Upper lobe of left lung (tissue), 6 donors: ENCODE data around the gene ADNP. TPM values are rescaled to one million over a fixed set of nuclear protein-coding genes. Genes with fewer than 3 reads are reported as not detected.

Experiments
- ATAC-seq, 2 donors: fragments of 200-7000 bp; cut with Tn5 transposase; one replicate each; pipeline ENCODE4 v1.9.1; 2022; ENCODE audit warnings: mild to moderate bottlenecking in 2 of 2, moderate library complexity in 2 of 2; ENCODE audit not compliant: low FRiP score in 2 of 2
- DNase-seq, 2 donors: peaks; one replicate each; pipeline ENCODE4 v3.0.0-alpha.2; 2019 to 2020
- H3K27ac ChIP-seq, 4 donors: fragments of 200-600 bp; sonication (generic); one replicate each; pipeline ENCODE4 v1.5.1; 2016 to 2019
- H3K27me3 ChIP-seq, 4 donors: fragments of 200-600 bp; sonication (generic); one replicate each; pipeline ENCODE4 v1.5.1; 2017 to 2019
- H3K36me3 ChIP-seq, 4 donors: fragments of 200-600 bp; sonication (generic); one replicate each; pipeline ENCODE4 v1.5.1; 2016 to 2019
- H3K4me1 ChIP-seq, 4 donors: fragments of 200-600 bp; sonication (generic); one replicate each; pipeline ENCODE4 v1.5.1; 2018 to 2019
- H3K4me3 ChIP-seq, 4 donors: fragments of 200-600 bp; sonication (generic); one replicate each; pipeline ENCODE4 v1.5.1; 2017 to 2019; ENCODE audit warnings: mild to moderate bottlenecking in 2 of 4, moderate library complexity in 1 of 4
- H3K9me3 ChIP-seq, 4 donors: fragments of 200-600 bp; sonication (generic); one replicate each; pipeline ENCODE4 v1.5.1; 2018 to 2019
- EP300 ChIP-seq, 4 donors: sonication (generic); formaldehyde crosslinking; IDR thresholded peaks; one replicate each; pipeline ENCODE4 v1.5.1; 2017; ENCODE audit warnings: antibody characterized with exemption in 4 of 4, control low read depth in 2 of 4
- POLR2A ChIP-seq, 4 donors: fragments of 450-650 bp; IDR thresholded peaks; one replicate each; pipeline ENCODE4 v1.5.1; 2016 to 2017; ENCODE audit warnings: antibody characterized with exemption in 4 of 4, mild to moderate bottlenecking in 2 of 4
- POLR2AphosphoS5 ChIP-seq, 2 donors: sonication (generic); formaldehyde crosslinking; IDR thresholded peaks; one replicate each; pipeline ENCODE4 v1.5.1; 2017; ENCODE audit warnings: antibody characterized with exemption in 2 of 2
- WGBS, 2 donors: methylation state at CpG; one replicate each; pipeline ENCODE4 v1.1.5; 2017 to 2018; 5-methylcytosine and 5-hydroxymethylcytosine counted together
- total RNA-seq, 6 donors: library from RNA; depleted of rRNA in 4 of 6; stranded (reverse); fragments of >200 nt in 4 of 6; gene quantifications; one replicate each; pipeline versions ENCODE4 v1.1.0 to v1.2.1, GENCODE V29; 2016 to 2021
- TF ChIP-seq, protein P1 (sequence below), 6 experiments: fragments of 450-650 bp in 4 of 6; fragments of 200-600 bp in 2 of 6; sonication (generic) in 2 of 6; IDR thresholded peaks; one replicate each; pipeline ENCODE4 v1.5.1; 2016 to 2019; ENCODE audit warnings: antibody characterized with exemption in 6 of 6
- donor health status: DM: no; HTN: no; CAD: no; lungs with moderate emphysema.
- donor health status: DM: no; HTN: yes; CAD: no; lungs with severe emphysema.

The ADNP gene
- total RNA-seq, 6 donors from 2014 or later, result 27.3 to 72.6 (median 45.0) TPM

DNA sequence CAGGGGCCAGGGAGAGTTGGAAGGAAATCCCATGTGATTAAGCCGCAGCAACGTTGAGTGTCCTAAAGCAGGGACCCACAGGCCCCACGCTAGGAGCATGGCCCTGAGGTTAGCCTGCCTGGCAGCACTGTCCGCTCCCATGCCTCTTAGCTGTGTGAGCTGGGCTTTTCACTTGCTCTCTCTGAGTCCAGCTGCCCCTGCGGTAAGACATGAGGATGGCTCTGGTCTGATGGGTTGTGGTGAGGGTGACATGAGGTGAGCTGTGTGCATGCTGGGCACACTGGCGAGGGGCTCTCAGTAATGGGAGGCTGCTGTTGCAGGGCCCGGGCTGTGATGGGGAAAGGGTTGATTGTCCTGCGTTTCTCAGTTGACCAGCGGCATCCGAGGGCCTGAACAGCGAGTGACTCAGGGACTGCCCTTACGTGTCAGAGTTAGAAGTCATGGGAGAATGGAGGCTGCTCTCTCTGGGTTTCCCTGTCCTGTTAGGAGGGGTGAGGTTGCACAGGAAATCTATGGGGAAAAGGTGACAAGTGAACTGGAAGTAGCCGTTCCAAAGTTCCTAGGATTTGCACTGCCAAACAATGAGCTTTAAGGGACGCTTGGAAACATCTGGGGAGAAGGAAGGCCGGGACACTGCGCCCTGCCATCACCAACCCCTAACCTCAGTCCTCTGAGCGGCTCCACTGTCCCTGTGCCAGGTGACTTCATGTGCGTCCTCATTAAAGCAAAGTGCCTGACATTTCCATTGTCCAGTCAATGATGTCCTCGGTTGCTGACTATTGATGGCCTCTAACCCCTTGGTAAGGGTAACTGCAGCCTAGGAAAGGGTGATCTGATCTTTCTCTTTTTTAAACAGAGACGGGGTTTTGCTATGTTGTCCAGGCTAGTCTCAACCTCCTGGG lies 51.3 kb downstream of the ADNP start:
- WGBS, 2 donors, result 88 to 89% methylated on average over 19 to 20 of the region's 20 CpGs
- H3K27ac ChIP-seq, result no peak overlapping the region
- no peaks in the 10 kb centered on the region for H3K4me1 ChIP-seq
- no peaks in the 10 kb centered on the region for H3K27me3 ChIP-seq
- ATAC-seq (peak in 1 of 2 donors; percentile 9), DNase-seq (no peak)
- no peaks in the 10 kb centered on the region for H3K9me3 ChIP-seq
- no peaks in the 10 kb centered on the region for H3K36me3 ChIP-seq
- TF ChIP-seq EP300 (IDR thresholded peaks at IDR 0.05) (no peak), POLR2A (IDR thresholded peaks at IDR 0.05) (no peak), POLR2AphosphoS5 (IDR thresholded peaks at IDR 0.05) (no peak)
- TF ChIP-seq, protein P1, sequence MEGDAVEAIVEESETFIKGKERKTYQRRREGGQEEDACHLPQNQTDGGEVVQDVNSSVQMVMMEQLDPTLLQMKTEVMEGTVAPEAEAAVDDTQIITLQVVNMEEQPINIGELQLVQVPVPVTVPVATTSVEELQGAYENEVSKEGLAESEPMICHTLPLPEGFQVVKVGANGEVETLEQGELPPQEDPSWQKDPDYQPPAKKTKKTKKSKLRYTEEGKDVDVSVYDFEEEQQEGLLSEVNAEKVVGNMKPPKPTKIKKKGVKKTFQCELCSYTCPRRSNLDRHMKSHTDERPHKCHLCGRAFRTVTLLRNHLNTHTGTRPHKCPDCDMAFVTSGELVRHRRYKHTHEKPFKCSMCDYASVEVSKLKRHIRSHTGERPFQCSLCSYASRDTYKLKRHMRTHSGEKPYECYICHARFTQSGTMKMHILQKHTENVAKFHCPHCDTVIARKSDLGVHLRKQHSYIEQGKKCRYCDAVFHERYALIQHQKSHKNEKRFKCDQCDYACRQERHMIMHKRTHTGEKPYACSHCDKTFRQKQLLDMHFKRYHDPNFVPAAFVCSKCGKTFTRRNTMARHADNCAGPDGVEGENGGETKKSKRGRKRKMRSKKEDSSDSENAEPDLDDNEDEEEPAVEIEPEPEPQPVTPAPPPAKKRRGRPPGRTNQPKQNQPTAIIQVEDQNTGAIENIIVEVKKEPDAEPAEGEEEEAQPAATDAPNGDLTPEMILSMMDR (IDR thresholded peaks at IDR 0.05), result no peak
- no peak overlapping the region for H3K4me3 ChIP-seq

DNA sequence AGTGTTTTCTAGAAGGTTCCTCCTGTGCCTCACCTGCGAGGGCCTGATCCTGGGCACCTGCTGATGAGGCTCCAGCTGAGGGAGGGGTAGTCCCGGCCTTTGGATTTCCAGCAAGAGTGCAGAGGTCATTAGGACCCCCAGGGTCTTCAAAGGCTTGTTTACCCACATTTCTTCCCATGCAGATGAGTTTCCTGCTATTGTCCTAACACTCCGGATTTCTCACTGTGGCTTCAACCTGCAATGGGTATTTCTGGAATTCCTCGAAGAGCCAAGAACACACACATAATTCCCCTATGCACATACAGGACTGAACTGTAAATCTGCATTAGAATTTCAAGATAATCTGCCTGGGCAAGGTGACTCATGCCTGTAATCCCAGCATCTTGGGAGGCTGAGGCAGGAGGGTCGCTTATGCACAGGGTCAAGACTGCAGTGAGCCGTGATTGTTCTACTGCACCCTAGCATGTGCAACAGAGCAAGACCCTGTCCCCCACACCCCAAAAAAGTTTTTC lies 53.9 kb downstream of the ADNP start:
- WGBS, 2 donors, result 79 to 80% methylated on average over 5 to 6 of the region's 6 CpGs
- no peaks in the 10 kb centered on the region for H3K27me3 ChIP-seq
- H3K9me3 ChIP-seq, result no peaks in the 10 kb centered on the region
- ATAC-seq (no peak), DNase-seq (no peak)
- H3K36me3 ChIP-seq, result no peaks in the 10 kb centered on the region
- no peak overlapping the region for H3K4me3 ChIP-seq
- no peak overlapping the region for H3K27ac ChIP-seq
- H3K4me1 ChIP-seq, result no peaks in the 10 kb centered on the region
- TF ChIP-seq, protein P1 (IDR thresholded peaks at IDR 0.05), result no peak
- TF ChIP-seq POLR2AphosphoS5 (IDR thresholded peaks at IDR 0.05) (no peak), POLR2A (IDR thresholded peaks at IDR 0.05) (no peak), EP300 (IDR thresholded peaks at IDR 0.05) (no peak)

DNA sequence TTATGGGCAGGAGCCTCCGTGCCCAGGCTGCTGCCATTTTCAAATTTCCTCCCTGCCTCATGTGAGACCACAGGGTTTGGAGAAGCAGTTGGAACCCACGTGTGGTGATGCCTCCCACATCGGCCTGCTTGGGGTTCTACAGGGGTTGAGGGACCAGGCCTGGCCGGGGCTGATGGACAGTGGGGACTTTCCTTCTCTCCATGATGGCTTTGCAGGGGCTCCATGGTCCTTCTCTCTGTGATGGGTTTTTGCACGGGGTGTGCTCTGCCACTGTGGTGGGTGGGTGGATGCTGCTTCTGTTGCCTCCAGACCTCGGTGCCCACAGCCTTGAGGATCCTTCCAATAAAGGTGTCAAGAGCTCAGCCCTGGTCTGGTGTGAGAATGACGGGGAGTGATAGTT lies 54.4 kb downstream of the ADNP start:
- no peak for ATAC-seq
- no peak for TF ChIP-seq EP300 (IDR thresholded peaks at IDR 0.05)
- TF ChIP-seq POLR2AphosphoS5 (IDR thresholded peaks at IDR 0.05), result no peak
- TF ChIP-seq, protein P1 (IDR thresholded peaks at IDR 0.05), result no peak
- no peak for TF ChIP-seq POLR2A (IDR thresholded peaks at IDR 0.05)
- no peaks in the 10 kb centered on the region for H3K27me3 ChIP-seq

DNA sequence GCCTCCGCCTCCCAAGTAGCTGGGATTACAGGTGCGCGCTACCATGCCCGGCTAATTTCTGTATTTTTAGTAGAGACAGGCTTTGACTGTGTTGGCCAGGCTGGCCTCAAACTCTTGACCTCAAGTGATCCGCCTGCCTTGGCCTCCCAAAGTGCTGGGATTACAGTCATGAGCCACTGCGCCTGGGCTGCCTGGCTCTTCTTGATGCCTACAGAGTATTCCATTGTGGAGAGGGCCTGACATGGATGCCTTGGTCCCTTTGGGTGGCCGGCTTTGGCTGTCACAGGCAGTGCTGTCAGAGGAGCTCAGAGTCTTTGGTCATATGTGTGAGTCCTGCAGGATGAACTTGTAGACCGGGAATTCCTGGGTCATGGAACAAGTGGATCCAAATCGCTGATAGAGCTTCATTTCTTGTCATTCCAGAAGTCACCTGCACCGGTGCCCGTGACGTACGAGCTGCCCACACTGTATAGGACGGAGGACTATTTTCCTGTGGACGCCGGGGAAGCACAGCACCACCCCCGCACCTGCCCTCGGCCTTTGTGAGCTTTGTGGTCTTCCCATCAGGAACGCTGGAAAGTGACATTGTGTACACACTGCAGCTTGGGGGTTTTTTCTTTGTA lies 55.1 kb downstream of the ADNP start:
- 94 to 97% methylated on average over 18 to 19 of the region's 19 CpGs for WGBS, 2 donors
- Histone ChIP-seq H3K4me1 (no peaks in the 10 kb centered on the region), H3K27ac (no peak overlapping the region), H3K4me3 (no peak overlapping the region), H3K27me3 (no peaks in the 10 kb centered on the region), H3K36me3 (no peaks in the 10 kb centered on the region), H3K9me3 (no peaks in the 10 kb centered on the region)
- no peak for DNase-seq
- no peak for ATAC-seq
- TF ChIP-seq EP300 (IDR thresholded peaks at IDR 0.05) (no peak), POLR2A (IDR thresholded peaks at IDR 0.05) (no peak), POLR2AphosphoS5 (IDR thresholded peaks at IDR 0.05) (no peak)
- TF ChIP-seq, protein P1 (IDR thresholded peaks at IDR 0.05), result no peak

More for the DNA sequence above, 54.4 kb downstream of the ADNP start:
- no peaks in the 10 kb centered on the region for H3K36me3 ChIP-seq
- H3K9me3 ChIP-seq, result no peaks in the 10 kb centered on the region
- 94 to 95% methylated on average over 4 to 6 of the region's 7 CpGs for WGBS, 2 donors
- no peak overlapping the region for H3K27ac ChIP-seq
- DNase-seq, result no peak
- H3K4me1 ChIP-seq, result no peaks in the 10 kb centered on the region
- H3K4me3 ChIP-seq, result no peak overlapping the region
